ENCODE data around the gene INPP5A.
"Not testable (repeated sequence)": the region's sequence is repeated elsewhere in the genome, so short reads cannot be mapped to it uniquely, and the experiment has no call there.

Gene INPP5A

GRCh38 chr10:132786884-132787494 is 249.4 kb downstream of the INPP5A start:
- DNase-seq (ENCODE audit: low spot score): no peak

DNA sequence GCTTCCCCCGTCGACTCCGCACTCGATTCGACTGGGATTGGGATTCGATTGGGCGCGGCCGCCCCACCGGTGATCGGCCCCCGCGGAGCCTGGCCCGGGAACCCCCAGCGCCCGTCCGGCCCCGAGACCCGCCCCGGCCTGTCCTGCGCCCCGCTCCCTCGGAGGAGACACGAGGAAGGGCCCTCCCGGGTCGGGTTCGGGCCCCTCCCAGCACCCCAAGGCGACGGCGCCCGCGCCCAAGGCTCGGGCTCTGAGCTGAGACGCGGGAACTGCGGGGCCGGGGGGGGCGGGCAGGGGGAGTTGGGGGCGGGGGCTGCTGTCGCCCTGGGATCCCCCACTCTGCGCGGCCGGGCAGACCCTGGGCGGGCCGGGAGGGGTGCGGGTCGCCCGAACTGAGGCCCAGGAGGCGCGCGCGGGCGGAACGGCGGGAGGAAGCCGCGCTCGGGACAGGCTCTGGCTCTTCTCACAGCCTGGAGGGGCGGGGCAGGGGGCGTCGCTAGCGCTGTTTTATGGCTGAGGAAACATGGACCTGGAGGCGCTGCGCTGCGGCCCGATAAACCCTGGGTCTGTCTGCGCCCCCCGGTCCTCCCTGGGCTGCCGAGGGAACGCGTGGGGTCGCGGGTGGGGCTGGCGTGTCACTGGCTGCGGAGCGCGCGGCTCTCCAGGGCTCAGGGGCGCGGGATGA is 250.1 kb downstream of the INPP5A start:
- DNase-seq (ENCODE audit: low spot score): no peak

- DNase-seq (ENCODE audit: low spot score): peak; percentile 79
These were observed 250.7 kb downstream of the INPP5A start for GRCh38 chr10:132788180-132788830.

- DNase-seq (ENCODE audit: low spot score): no peak
These were observed 251.2 kb downstream of the INPP5A start for GRCh38 chr10:132788831-132789219.

DNA sequence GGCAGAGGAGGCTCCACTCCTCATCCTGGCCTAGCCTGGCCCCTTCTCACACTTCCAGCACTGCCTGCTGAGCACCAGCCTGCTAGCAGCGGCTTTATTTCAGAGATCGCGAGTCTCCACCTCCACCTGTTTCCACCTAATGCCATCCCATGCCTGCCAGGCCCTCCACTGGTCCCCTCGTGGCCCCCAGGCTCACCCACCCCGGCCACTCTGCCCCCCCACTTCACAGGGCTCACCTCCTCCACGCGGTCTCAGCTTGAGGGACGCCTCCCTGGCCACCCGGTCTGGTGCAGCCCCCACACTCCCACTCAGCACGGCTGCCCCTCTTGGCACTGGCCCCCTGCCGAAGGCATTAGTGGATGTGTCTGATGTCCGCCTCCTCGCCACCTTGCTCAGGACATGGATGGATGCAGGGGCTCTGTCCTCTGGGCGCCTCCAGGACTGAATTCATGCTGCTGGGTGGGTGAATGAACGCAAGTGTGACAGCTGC is 252.1 kb downstream of the INPP5A start:
- no peak for DNase-seq (ENCODE audit: low spot score)

DNA sequence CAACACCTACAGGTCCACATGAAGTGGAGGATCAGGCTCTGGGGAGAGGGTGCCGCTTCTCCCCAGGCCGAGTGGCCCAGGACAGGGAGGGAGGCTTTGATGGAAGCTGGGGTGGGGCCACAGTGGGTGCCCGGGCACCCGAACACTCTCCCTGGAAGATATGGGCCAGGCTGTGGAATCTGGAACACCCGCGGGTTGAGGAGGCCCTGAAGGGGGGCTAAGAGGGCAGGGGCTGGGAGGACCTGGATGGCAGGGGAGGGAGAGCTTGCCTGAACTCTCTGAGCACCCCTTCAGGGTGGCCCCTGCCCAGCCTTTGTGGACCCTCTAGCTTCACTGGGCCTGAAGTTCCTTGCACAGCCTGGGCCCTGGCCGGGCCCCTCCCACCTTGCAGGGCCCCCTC is 252.9 kb downstream of the INPP5A start:
- no peak for DNase-seq (ENCODE audit: low spot score)

DNA sequence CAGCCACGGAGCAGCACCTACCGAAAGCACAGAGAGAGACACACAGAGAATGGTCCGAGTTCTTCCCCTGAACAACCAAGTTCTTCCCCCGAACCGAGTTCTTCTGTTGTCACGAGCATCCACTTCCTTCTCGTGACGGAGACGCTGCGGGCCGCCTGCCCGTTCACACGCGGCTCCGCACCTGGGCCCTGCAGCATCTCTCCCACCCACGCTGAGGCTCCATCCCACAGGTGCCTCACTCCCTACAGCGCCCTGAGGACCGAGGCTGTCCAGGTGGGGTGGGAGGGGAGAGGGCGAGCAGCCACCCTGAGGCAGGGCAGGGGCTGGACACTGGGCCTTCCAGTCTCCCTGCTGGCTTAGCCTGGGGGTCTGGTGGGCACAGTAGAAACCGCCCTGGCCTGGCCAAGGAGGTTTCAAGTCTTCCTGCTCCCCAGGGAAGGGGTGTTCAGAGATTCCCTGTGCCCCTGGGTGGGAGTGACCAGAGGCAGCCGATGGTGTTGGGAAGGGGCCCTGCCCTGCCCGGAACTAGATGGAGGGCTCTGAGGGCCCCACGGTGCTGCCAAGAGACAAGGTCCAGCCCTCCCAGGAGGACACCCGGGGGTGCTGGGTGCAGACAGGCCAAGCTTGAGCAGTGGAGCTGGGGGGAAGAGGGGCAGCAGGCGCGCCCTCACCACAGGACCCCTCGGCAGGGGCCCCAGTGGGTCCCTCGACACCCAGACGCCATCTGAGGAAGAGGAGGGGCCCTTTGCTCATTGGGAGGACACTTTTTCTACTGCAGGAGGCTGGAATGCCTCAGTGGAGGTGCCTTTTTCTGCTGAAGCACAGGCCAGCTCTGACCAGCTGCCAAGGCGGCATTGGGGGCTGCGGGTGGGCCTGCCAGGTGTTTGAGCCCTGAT is 253.6 kb downstream of the INPP5A start:
- DNase-seq (ENCODE audit: low spot score): no peak

GRCh38 chr10:132792099-132792498 is 254.5 kb downstream of the INPP5A start:
- DNase-seq (ENCODE audit: low spot score): not testable (repeated sequence)

DNA sequence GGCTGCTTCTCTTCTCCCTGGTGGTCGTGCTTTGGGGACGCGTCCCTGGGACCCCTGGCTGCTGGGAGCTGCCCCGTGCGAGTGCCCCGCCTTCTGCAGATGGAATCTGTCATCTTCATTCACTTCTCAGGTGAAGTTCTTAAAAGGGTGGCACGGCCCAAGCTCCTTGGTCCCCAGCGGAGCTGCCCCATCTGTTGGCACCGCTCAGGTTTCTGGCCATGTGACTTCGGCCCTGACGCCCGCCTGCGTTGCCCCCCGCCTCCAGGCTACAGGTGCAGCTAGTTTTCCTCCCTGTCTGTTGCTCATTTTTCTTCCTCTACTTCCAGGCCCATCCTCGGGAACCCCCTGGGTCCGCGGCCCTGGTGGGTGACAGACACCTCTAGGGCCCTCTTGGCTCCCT is 255.2 kb downstream of the INPP5A start:
- no peak for DNase-seq (ENCODE audit: low spot score)

DNA sequence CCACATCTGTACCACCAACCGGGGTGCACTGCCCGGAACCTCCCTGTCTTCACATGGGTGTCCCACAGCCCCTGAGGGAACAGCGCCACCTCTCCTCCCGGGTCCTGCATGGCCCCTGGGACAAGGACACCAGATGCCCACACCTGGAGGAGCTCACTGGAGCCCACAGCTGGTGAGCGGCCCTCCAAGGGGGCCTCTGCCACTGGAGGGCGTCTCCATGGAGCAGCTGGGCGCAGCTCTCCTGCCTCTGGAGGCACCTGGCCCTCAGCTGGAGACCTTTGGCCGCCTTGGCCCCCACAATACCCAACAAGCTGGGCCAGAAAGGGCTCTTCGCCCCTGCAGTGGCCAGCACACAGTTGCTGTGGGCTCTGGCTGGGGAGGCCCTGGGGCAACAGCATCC is 255.6 kb downstream of the INPP5A start:
- DNase-seq (ENCODE audit: low spot score): no peak

DNA sequence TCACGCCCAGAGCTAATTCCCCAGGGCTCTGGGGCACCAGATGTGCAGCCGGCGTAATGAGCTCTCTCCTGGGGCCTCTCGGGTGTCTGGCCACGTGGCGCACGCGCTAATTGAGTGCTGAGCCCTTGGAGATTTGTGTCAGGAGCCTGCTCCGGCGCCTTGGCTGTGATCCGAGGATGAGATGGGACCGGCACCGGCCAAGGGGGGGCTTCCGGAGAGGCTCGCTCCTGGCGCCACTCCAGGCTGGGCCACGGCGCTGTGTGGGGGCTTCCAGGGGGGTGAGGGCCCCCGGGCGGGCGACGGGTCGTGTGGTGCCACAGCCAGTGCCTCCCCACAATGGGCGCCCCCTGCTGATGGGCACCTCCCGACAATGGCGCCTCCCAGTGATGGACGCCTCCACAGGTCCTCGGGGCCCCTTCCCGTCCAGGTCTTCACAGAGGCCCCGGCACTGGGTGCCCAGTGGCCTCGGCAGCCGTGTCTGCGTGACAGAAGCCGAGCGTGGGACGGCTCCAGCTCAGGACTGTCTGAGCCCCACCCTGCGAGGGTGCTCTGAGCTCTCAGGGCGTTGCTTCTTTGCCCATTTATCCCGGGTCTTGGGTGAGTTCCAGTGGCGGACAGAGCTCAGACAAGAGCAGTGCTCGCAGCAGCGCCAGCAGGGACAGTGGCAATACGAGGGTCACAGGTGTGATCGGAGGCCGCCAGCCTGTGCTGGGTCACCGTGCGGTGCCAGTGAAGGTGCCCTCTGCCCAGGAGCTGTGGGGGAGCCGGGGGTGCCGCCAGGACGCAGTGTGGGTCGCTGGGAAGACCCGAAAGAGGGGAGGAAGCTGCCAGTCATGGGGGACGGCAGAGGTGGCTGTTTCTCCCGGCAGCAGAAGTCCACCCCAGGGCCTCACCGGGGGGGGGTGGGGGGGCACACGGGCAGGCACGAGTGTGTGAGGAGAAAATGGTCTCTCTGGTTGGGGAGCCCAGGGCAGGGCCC is 256.6 kb downstream of the INPP5A start:
- DNase-seq (ENCODE audit: low spot score): no peak

- no peak for DNase-seq (ENCODE audit: low spot score)
These were observed 259.3 kb downstream of the INPP5A start for GRCh38 chr10:132796846-132797245.

DNA sequence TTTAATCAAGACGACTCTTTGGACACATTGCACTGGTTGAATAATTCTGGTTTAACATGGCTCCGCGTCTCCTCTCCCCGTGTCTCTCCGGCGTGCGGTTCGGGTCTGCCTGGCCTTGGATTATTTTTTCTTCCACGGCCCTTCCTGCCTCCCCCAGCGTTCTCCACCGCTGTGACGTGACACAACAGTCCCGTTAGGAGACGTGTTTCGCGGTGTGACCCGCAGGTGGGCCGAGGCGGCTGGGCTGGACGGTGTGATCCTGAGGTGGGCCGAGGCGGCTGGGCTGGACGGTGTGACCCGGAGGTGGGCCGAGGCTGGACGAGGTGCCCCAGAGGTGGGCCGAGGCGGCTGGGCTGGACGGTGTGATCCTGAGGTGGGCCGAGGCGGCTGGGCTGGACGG is 260.4 kb downstream of the INPP5A start:
- DNase-seq (ENCODE audit: low spot score): not testable (repeated sequence)

DNA sequence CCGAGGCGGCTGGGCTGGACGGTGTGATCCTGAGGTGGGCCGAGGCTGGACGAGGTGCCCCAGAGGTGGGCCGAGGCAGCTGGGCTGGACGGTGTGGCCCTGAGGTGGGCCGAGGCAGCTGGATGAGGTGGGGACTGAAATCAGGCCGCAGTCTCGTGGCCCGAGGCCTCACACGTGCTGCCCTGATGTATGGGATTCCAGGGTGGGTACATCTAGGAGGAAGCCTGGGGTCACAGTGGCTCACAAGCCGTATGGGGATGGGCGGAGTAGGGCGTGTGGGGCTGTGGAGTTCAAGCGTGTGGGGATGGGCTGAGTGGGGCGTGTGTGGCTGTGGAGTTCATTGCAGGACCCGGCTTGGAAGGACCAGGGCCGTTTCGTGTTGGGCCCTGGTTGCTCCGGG is 260.8 kb downstream of the INPP5A start:
- no peak for DNase-seq (ENCODE audit: low spot score)

- DNase-seq (ENCODE audit: low spot score): no peak
These were observed 261.3 kb downstream of the INPP5A start for GRCh38 chr10:132798876-132799275.

DNA sequence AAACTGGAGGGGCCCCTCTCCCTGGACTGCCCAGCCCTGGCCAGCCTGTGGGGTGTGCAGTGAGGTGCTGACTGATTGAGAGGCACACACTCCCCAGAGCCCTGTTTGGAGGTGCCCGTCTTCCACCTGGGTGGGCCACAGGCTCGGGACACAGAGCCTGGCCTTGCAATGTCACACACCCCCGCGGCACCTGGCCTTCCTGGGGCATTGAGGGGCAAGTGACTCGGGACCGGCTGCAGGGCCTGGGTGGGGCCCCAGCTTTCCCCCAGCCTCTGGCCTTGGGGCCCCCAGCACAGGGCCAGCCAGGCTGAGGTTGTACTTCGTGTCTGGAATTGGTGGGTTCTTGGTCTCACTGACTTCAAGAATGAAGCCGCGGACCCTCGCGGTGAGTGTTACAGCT is 262.3 kb downstream of the INPP5A start:
- DNase-seq (ENCODE audit: low spot score): no peak

GRCh38 chr10:132802048-132802447 is 264.5 kb downstream of the INPP5A start:
- no peak for DNase-seq (ENCODE audit: low spot score)

DNA sequence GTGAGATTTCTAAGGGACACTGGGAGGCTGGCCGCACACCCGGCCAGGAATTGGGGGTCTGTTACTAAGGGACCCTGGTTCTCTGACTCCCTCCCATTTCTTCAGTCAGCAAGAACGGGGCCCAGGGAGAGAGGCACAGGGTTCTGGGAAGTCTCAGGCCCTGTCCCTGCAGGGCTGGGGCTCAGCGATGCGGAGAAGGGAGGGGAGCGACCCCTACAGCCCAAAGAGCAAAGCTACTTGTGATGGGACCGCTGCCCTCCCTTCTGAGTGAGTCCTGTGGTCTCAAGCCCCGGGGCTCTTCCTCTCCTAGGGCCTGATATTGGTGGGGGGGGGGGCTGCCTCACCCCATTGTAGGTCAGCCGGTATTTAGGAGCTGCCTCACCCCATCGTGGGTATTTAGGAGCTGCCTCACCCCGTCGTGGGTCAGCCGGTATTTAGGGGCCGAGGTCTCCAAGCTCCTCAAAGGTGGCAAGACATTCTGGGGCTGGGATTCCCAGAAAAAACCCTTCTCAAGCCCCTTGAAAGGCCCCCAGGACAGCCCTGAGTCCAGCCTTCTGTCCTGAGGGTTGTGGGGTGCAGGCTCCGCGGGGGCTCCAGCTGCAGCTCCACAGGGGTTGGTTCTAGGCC is 265.2 kb downstream of the INPP5A start:
- no peak for DNase-seq (ENCODE audit: low spot score)

DNA sequence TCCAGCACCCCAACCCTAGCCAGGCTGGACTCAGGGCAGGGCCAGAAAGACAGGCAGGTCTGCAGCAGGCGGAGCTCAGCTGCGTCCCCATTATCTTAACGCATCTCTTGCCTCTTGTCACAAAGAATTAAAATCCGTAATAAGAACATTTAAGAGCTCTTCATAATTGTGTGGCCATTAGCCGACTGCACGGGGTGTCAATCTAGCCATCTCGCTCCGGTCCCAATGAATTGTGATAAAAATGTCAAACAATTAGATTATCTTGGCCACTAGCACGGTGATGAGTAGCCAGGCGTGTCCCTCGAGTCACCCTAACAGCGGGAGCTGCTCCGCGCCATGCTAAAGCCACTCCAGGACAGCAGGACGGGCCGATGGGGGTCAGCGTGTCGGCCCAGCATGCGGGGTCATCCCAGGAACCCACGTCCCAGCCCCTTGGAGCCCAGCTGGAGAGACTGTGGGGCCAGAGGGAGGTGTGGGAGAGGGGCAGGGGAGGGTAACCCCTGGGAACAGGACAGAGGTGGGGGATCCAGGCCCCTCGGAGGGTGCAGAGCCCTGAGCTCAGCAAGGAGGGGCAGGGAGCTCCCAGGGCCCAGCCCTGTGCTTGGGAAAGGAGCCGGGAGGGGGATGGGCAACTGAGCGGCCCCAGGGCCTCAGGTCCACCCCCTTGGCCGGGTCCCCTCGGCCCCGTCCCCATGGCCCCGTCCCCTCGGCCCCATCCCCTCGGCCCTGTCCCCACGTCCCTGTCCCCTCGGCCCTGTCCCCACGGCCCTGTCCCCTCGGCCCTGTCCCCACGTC is 266.0 kb downstream of the INPP5A start:
- no peak for DNase-seq (ENCODE audit: low spot score)

DNA sequence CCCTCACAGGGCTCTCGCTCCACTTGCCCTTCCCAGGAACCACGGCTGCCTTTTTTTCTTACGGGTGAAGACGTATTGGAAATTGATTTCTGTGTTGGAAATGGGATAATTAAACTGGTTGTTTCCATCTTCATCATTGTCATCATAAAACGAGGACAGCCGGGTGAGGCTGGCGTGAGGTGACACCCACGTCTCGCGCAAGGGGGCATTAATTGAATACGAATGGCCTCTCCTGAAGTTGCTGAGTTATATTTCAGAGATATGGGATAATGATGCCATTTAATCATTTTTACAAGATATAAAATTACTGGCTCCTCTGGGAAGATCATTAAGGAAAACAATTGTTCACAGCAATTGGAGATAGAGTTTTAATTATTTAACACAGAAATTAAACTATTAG is 266.7 kb downstream of the INPP5A start:
- DNase-seq (ENCODE audit: low spot score): no peak
